CD4-positive, alpha-beta T cell (primary cell): Measurements from ENCODE around the gene VNN1. TPM values are rescaled to one million over a fixed set of nuclear protein-coding genes. Genes with fewer than 3 reads are reported as not detected.

ENCODE experiments used
- ATAC-seq: fragments of 200-7000 bp; cut with Tn5 transposase; one replicate; pipeline ENCODE4 v1.10.0; 2022; ENCODE audit warnings: mild to moderate bottlenecking; ENCODE audit not compliant: poor library complexity
- CTCF ChIA-PET: fragments of 350-600 bp; sonication (Branson Sonifier 250); formaldehyde crosslinking; loops from one replicate; lab custom pipeline; 2021; ENCODE audit warnings: antibody characterized with exemption, inconsistent platforms; lab: Charles Lee
- POLR2A ChIA-PET: fragments of 350-600 bp; sonication (Branson Sonifier 250); formaldehyde crosslinking; loops from one replicate; lab custom pipeline; 2021; ENCODE audit warnings: antibody characterized with exemption, inconsistent platforms; lab: Charles Lee
- DNase-seq, 14 experiments: peaks; one replicate each; pipeline ENCODE4 v3.0.0-alpha.2; 2013 to 2020; ENCODE audit warnings: mixed read lengths in 2 of 14
- H3K27ac ChIP-seq, 2 donors: one replicate each; pipeline versions ENCODE4 v1.5.1 to v1.7.0; 2013; ENCODE audit warnings: low read length in 2 of 2, low read depth in 1 of 2, mild to moderate bottlenecking in 1 of 2
- H3K27me3 ChIP-seq, 2 experiments: 1 replicate in 1 of 2; 2 replicates in 1 of 2; pipeline versions ENCODE4 v1.6.1 to v1.7.0; 2013; ENCODE audit warnings: low read length in 2 of 2, control low read depth in 1 of 2, mild to moderate bottlenecking in 1 of 2, moderate library complexity in 1 of 2; ENCODE audit not compliant: insufficient read depth in 2 of 2, control insufficient read depth in 1 of 2
- H3K36me3 ChIP-seq: one replicate; pipeline ENCODE4 v1.6.1; 2013; ENCODE audit warnings: low read length, control low read depth; ENCODE audit not compliant: insufficient read depth
- H3K4me1 ChIP-seq: one replicate; pipeline ENCODE4 v1.6.1; 2013; ENCODE audit warnings: low read length, control low read depth; ENCODE audit not compliant: insufficient read depth
- H3K4me3 ChIP-seq: one replicate; pipeline ENCODE4 v1.5.1; 2013; ENCODE audit warnings: mild to moderate bottlenecking, low read length, moderate library complexity
- H3K9me3 ChIP-seq, 2 experiments: 1 replicate in 1 of 2; 2 replicates in 1 of 2; pipeline versions ENCODE4 v1.6.1 to v1.7.0; 2013; ENCODE audit warnings: low read length in 2 of 2, mild to moderate bottlenecking in 2 of 2, control low read depth in 1 of 2, moderate library complexity in 1 of 2; ENCODE audit not compliant: control insufficient read depth in 1 of 2, insufficient read depth in 1 of 2
- H3K27ac Mint-ChIP-seq: one replicate; pipeline ENCODE4 v1.8.0; 2020; ENCODE audit warnings: mixed read lengths
- H3K27me3 Mint-ChIP-seq: one replicate; pipeline ENCODE4 v1.8.0; 2021; ENCODE audit warnings: mixed read lengths
- H3K36me3 Mint-ChIP-seq: one replicate; pipeline ENCODE4 v1.8.0; 2021; ENCODE audit warnings: low read depth, mixed read lengths
- H3K4me1 Mint-ChIP-seq: one replicate; pipeline ENCODE4 v1.8.0; 2021; ENCODE audit warnings: low read depth, mixed read lengths
- H3K4me3 Mint-ChIP-seq: one replicate; pipeline ENCODE4 v1.8.0; 2020; ENCODE audit warnings: mild to moderate bottlenecking, mixed read lengths
- H3K9me3 Mint-ChIP-seq: one replicate; pipeline ENCODE4 v1.8.0; 2020; ENCODE audit warnings: mixed read lengths
- CTCF ChIP-seq: fragments of 200-600 bp; IDR thresholded peaks from one replicate; pipeline ENCODE4 v1.8.0; 2022; ENCODE audit warnings: antibody characterized with exemption, mild to moderate bottlenecking
- intact Hi-C, 2 experiments: fragments of 100-400 bp; cut with DNase I in 1 of 2; cut with micrococcal nuclease in 1 of 2; formaldehyde crosslinking; loops; one replicate each; pipeline versions ENCODE4 v1.15.1 to v1.9.0; 2023 to 2025; cut with DNase I, micrococcal nuclease
- total RNA-seq, 174 experiments: library from RNA in 2 of 174; stranded (reverse) in 2 of 174; gene quantifications; one replicate each; pipeline ENCODE4 v1.2.3 and lab custom pipeline; 2021 to 2026

Gene VNN1
- total RNA-seq, 2 experiments from 2014 or later, result not detected

GRCh38 chr6:132703936-132704335, 9.9 kb downstream of the VNN1 start:
- H3K27me3 Mint-ChIP-seq, result peaks cover 36% of the 10 kb centered on the region

GRCh38 chr6:132698608-132699007, 15.2 kb downstream of the VNN1 start:
- Mint-ChIP-seq H3K36me3 (no peaks in the 10 kb centered on the region), H3K27me3 (peaks cover 29% of the 10 kb centered on the region), H3K4me3 (no peak overlapping the region), H3K27ac (no peak overlapping the region), H3K9me3 (peaks cover 10% of the 10 kb centered on the region), H3K4me1 (no peaks in the 10 kb centered on the region)
- TF ChIP-seq CTCF, result no peak
- intact Hi-C loops, result no loop called here
- no peaks in the 10 kb centered on the region for H3K36me3 ChIP-seq
- no peak for DNase-seq
- ATAC-seq, result no peak
- H3K4me1 ChIP-seq, result no peaks in the 10 kb centered on the region
- no peak overlapping the region for H3K4me3 ChIP-seq
- CTCF ChIA-PET, result no interaction called here
- H3K9me3 ChIP-seq, result peaks cover 6 to 12% of the 10 kb centered on the region in 2 experiments
- no peak overlapping the region for H3K27ac ChIP-seq
- POLR2A ChIA-PET, result no interaction called here
- H3K27me3 ChIP-seq, result peaks cover 5 to 12% of the 10 kb centered on the region in 2 experiments

More at GRCh38 chr6:132703936-132704335, 9.9 kb downstream of the VNN1 start:
- H3K4me1 Mint-ChIP-seq, result no peaks in the 10 kb centered on the region
- no peak overlapping the region for H3K4me3 Mint-ChIP-seq
- Histone ChIP-seq H3K27ac (no peak overlapping the region), H3K9me3 (no peaks in the 10 kb centered on the region), H3K36me3 (no peaks in the 10 kb centered on the region), H3K27me3 (peaks cover 8 to 15% of the 10 kb centered on the region in 2 experiments), H3K4me1 (no peaks in the 10 kb centered on the region), H3K4me3 (no peak overlapping the region)
- POLR2A ChIA-PET, result interaction anchor here (1.1 kb wide), 1 partner anchor 11 kb away, joined by 3 read pairs; no protein-coding TSS in a partner anchor
- CTCF ChIA-PET, result no interaction called here
- no peak for DNase-seq
- no peaks in the 10 kb centered on the region for H3K36me3 Mint-ChIP-seq
- ATAC-seq, result no peak
- intact Hi-C loops, result no loop called here
- peaks cover 14% of the 10 kb centered on the region for H3K9me3 Mint-ChIP-seq
- no peak overlapping the region for H3K27ac Mint-ChIP-seq
- TF ChIP-seq CTCF, result no peak

- no peak overlapping the region for H3K4me3 ChIP-seq
- ATAC-seq (no peak), DNase-seq (no peak)
- POLR2A ChIA-PET, result no interaction called here
- H3K27me3 Mint-ChIP-seq, result peaks cover 23% of the 10 kb centered on the region
- no peak overlapping the region for H3K27ac ChIP-seq
- no peaks in the 10 kb centered on the region for H3K36me3 ChIP-seq
- peaks cover 6 to 12% of the 10 kb centered on the region in 2 experiments for H3K9me3 ChIP-seq
- CTCF ChIA-PET, result no interaction called here
- no peaks in the 10 kb centered on the region for H3K4me1 ChIP-seq
- TF ChIP-seq CTCF, result no peak
- H3K27me3 ChIP-seq, result peaks cover 0 to 4% of the 10 kb centered on the region in 2 experiments
- H3K36me3 Mint-ChIP-seq, result no peaks in the 10 kb centered on the region
- H3K4me3 Mint-ChIP-seq, result no peak overlapping the region
- peaks cover 10% of the 10 kb centered on the region for H3K9me3 Mint-ChIP-seq
- intact Hi-C loops, result no loop called here
- H3K4me1 Mint-ChIP-seq, result no peaks in the 10 kb centered on the region
- no peak overlapping the region for H3K27ac Mint-ChIP-seq
These were observed 18.1 kb downstream of the VNN1 start for GRCh38 chr6:132695773-132696172.
